Activated gamma-delta T cell treated with anti-CD3 and anti-CD28 coated beads, Interleukin-2, amount 50 U/mL, for 16 hours (primary cell): ENCODE results near the gene RNU1-3.
A peak's percentile ranks its signal among the peaks of the same experiment; 100 is the strongest.
"Not testable (repeated sequence)": the region's sequence is repeated elsewhere in the genome, so short reads cannot be mapped to it uniquely, and the experiment has no call there.

Source experiments
- DNase-seq: peaks from one replicate; pipeline ENCODE4 v3.0.0-alpha.2; 2020; ENCODE audit warnings: low read depth

RNU1-3 gene

GRCh38 chr1:16651560-16651959 is 15.2 kb downstream of the RNU1-3 start:
- DNase-seq: not testable (repeated sequence)

GRCh38 chr1:16649960-16650359 is 16.8 kb downstream of the RNU1-3 start:
- DNase-seq: not testable (repeated sequence)

- DNase-seq: not testable (repeated sequence)
Measured at GRCh38 chr1:16649390-16649789, 17.4 kb downstream of the RNU1-3 start.

GRCh38 chr1:16648756-16649155 is 18.0 kb downstream of the RNU1-3 start:
- DNase-seq: not testable (repeated sequence)

- DNase-seq: not testable (repeated sequence)
Measured at GRCh38 chr1:16648250-16648649, 18.5 kb downstream of the RNU1-3 start.

GRCh38 chr1:16647179-16648176 is 19.3 kb downstream of the RNU1-3 start:
- not testable (repeated sequence) for DNase-seq

- not testable (repeated sequence) for DNase-seq
Measured at GRCh38 chr1:16646716-16647115, 20.0 kb downstream of the RNU1-3 start.

- DNase-seq: not testable (repeated sequence)
Measured at GRCh38 chr1:16646061-16646664, 20.6 kb downstream of the RNU1-3 start.

GRCh38 chr1:16645271-16646060 is 21.3 kb downstream of the RNU1-3 start:
- not testable (repeated sequence) for DNase-seq

- DNase-seq: peak; percentile 100
Measured at GRCh38 chr1:16644482-16645270, 22.1 kb downstream of the RNU1-3 start.

GRCh38 chr1:16644193-16644481 is 22.6 kb downstream of the RNU1-3 start:
- DNase-seq: no peak

- not testable (repeated sequence) for DNase-seq
Measured at GRCh38 chr1:16643476-16644192, 23.1 kb downstream of the RNU1-3 start.

- DNase-seq: not testable (repeated sequence)
Measured at GRCh38 chr1:16643001-16643411, 23.7 kb downstream of the RNU1-3 start.

- not testable (repeated sequence) for DNase-seq
Measured at GRCh38 chr1:16642025-16642966, 24.5 kb downstream of the RNU1-3 start.

GRCh38 chr1:16641159-16641975 is 25.4 kb downstream of the RNU1-3 start:
- DNase-seq: not testable (repeated sequence)

GRCh38 chr1:16639091-16640031 is 27.4 kb downstream of the RNU1-3 start:
- DNase-seq: not testable (repeated sequence)

GRCh38 chr1:16637941-16638778 is 28.6 kb downstream of the RNU1-3 start:
- not testable (repeated sequence) for DNase-seq
